AG08396 (cell line): ENCODE data around the gene GIGYF1.
A peak's percentile ranks its signal among the peaks of the same experiment; 100 is the strongest.
"Not testable (repeated sequence)": the region's sequence is repeated elsewhere in the genome, so short reads cannot be mapped to it uniquely, and the experiment has no call there.

ENCODE experiments used
- DNase-seq: peaks from one replicate; pipeline ENCODE4 v3.0.0; 2012; ENCODE audit warnings: low spot score, mixed read lengths

The GIGYF1 gene, protein sequence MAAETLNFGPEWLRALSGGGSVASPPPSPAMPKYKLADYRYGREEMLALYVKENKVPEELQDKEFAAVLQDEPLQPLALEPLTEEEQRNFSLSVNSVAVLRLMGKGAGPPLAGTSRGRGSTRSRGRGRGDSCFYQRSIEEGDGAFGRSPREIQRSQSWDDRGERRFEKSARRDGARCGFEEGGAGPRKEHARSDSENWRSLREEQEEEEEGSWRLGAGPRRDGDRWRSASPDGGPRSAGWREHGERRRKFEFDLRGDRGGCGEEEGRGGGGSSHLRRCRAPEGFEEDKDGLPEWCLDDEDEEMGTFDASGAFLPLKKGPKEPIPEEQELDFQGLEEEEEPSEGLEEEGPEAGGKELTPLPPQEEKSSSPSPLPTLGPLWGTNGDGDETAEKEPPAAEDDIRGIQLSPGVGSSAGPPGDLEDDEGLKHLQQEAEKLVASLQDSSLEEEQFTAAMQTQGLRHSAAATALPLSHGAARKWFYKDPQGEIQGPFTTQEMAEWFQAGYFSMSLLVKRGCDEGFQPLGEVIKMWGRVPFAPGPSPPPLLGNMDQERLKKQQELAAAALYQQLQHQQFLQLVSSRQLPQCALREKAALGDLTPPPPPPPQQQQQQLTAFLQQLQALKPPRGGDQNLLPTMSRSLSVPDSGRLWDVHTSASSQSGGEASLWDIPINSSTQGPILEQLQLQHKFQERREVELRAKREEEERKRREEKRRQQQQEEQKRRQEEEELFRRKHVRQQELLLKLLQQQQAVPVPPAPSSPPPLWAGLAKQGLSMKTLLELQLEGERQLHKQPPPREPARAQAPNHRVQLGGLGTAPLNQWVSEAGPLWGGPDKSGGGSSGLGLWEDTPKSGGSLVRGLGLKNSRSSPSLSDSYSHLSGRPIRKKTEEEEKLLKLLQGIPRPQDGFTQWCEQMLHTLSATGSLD (N-terminal part only)

DNA sequence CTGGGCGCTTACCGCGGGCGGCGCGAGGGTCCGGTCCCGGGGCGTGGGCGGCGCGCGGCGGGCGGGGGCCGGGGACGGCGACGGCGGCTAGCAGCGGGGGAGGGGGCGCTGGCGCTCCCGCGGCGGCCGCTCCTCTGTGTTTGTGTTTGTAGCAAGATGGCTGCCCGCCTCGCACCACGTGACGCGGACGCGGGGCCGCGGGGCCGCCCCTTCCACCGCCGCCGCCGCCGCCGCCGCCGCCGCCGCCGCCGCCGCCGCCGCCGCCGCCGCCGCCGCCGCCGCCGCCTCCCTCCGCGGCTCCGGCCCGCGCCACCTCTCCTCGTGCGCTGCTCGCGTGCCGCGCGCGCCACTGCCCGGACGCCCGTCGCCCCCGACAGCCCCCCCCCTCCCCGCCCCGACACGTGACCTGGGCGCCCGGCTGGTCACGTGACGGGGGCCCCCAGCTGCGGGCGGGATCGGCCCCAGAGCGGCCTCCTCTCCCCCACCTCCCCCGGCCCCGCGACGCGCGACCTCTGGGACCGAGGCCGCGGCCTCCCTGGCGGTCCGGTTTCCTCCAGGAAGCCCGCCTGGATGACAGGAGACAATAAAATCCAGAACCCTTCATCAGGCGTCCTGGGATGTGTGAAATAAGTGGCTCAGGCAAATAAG, at the start of gene GIGYF1:
Gene GIGYF1 (minus strand): TSS at position 153 of the 648 bp plus-strand sequence. CDS start 6,012 bp downstream, outside the sequence.
- peak; percentile 91 for DNase-seq

DNA sequence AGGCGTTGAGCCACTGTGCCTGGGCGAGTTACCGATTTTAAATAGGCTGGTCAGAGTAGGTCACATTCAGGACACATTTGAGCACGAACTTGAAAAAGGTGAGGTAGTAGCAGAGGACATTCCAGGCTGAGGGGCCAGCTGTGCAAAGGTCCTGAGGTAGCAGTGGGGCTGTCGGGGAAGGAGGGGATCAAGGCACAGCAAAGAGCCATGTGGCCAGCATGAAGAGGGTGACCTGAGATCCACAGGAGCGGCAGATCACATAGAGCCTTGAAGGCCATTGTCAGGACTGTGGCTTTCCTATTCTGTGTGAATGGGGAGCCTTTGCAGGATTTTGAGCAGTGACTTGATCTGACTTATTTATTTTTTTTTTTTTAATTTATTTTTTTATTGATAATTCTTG, 45.9 kb upstream of the GIGYF1 start:
- no peak for DNase-seq

DNA sequence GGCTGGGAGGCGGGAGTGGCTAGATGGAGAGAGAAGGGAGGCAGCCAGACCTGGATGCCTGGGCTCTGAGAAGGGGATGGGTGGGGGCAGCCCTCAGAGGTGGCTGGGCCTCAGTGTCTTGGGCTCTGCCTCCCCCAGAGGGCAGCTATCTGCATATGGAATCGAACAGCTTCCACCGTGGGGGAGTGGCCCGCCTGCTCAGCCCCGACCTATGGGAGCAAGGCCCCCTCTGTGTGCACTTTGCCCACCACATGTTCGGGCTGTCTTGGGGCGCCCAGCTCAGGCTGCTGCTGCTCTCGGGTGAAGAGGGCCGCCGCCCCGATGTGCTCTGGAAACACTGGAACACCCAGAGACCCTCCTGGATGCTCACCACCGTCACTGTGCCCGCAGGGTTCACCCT, 42.6 kb upstream of the GIGYF1 start:
- no peak for DNase-seq

DNA sequence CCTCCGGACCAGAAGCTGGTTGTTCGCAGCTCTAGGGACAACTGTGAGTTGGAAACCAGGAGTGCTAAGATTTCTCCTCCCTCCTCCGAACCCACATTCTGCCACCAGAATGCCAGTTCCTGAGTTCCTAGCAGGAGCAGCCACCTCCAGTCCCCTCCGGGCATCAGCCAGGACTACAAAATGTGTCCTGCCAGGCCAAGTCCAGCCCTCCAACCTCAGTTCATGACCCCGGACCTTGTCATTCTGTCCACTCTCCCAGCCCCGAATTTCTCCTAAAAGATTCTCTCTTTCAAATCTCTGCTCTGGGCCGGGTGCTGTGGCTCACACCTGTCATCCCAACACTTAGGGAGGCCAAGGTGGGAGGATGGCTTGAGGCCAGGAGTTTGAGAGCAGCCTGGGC, 41.7 kb upstream of the GIGYF1 start:
- DNase-seq: no peak

DNA sequence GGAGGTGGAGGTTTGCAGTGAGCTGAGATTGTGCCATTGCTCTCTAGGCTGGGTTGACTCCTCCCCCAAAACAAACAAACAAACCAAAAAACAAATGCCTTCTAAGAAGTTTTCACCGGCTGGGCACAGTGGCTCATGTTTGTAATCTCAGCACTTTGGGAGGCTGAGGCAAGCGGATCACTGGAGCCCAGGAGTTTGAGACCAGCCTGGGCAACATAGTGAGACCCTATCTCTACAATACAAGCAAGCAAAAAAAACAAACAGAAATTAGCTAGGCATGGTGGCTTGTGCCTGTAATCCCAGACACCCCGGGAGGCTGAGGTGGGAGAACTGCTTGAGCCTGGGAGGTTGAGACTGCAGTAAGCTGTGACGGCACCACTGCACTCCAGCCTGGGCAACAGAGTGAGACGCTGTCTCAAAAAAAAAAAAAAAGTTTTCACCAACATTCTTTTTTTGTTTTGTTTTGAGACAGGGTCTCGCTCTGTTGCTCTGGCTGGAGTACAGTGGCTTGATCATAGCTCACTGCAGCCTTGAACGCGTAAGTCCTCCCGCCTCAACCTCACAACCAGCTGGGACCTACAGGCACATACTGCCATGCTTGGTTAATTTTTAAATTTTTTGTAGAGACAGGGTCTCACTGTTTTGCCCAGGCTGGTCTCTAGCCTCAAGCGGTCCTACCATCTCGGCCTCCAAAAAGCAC, 38.0 kb upstream of the GIGYF1 start:
- DNase-seq: no peak

DNA sequence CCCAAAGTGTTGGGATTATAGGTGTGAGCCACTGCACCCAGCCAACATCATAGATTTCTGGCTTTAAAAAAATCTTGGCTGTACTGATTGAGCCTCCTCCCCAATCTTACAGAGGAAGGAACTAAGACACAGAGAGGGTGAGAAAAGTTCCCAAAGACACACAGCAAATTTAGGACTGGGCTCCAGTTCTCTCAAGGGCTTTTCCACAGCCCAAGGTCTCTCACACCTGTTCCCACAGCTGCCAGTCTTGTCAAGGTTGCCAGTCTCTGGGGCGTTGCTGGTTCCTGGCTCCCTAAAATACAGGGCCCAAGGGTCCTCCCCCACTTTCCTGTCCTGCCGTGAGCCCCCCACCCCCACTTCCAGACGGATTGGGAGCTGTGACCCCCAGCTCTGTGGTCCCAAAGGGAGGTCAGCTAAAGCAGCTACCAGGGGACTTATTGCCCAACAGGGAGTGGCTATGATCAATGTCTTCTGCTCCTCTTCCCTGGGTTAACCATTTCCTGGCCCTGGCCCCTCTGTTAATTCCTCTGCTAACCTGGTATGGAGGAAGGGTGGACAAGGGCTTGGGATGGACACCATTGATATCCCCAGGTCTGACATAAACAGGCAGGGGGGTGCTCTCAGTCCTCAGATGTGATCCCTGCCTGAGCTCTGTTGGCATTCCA, 36.2 kb upstream of the GIGYF1 start:
- no peak for DNase-seq

DNA sequence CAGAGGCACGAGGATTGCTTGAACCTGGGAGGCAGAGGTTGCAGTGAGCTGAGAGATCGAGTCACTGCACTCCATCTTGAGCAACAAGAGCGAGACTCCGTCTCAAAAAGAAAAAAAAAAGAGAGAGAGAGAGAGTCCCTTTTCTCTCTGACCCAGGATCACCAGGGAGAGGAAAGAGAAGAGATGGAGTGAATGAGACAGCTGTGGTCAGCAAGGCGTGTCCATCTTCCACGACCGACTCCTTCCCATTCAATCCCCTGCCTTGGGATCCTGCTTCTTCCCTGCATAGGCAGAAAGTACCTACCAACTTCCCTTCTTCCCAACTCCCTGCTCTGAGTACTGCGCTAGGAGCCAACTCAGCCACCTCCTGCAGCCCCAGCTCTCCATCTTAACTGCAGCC, 34.1 kb upstream of the GIGYF1 start:
- DNase-seq: no peak

DNA sequence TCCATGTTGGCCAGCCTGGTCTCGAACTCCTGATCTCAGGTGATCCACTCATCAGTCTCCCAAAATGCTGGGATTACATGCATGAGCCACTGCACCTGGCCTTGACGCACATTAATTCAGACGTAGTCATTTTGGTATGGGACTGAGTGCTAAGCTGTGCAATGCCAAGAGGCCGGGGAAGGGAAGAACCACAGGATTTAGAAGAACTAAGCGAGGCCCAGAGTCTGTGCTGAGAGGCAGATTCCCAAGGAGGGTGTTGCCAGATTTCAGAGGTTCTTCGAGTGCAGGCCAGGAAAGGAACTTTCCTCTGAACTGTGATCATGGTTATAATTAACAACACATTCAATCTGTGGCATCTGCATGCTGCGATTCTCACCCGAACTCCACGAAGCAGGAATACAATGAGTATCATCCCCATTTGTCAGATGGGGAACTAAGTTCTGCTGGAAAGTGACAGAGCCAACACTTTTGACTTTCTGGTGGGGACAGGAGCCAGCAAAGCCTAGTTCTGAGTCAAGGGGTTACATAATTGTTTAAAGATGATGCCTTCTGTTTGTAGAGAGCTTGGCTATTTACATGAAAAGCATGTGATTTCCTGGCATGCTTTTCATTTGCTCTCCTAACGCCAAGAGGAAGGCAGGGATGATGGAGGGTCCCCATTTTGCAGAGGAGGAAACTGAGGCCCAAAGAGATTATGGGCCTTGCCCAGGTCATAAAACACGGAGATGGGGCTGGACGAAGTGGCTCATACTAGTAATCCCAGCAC, 33.1 kb upstream of the GIGYF1 start:
- DNase-seq: peak; percentile 82

DNA sequence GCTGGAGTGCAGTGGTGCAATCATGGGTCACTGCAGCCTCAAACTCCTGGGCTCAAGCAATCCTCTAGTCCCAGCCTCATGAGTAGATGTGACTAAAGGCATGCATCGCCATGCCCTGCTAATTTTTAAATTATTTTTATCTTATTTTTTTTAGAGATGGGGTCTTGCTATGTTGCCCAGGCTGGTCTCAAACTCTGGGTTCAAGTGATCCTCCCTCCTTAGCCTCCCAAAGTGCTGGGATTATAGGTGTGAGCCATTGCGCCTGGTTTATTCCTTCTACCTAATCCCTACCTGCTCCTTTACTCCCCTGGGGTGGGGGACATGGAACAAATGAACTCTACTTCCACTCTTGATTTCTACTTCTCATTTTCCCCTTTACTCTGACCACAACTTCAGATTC, 30.3 kb upstream of the GIGYF1 start:
- DNase-seq: not testable (repeated sequence)

DNA sequence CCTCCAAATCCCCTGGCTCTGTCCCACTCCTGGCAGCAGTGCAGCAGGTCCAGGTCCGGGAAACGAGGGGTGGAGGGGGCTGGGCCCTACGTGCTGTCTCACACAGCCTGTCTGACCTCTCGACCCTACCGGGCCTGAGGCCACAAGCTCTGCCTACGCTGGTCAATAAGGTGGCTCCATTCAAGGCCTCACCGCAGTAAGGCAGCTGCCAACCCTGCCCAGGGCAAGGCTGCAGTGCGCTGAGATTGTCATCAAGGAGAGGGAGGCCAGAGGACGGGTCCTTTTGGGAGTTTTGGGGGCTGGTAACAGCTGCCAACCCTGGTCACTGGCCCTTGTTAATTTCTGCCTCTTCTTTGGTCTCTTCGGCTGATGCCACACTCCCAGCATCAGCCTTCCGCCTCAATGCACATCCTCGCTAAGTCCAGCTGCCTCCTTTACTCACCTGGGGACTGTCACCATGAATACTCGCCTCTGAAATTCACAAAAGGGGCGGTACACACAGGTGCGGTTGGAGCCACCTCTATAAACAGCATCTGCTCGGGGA, 29.8 kb upstream of the GIGYF1 start:
- no peak for DNase-seq

DNA sequence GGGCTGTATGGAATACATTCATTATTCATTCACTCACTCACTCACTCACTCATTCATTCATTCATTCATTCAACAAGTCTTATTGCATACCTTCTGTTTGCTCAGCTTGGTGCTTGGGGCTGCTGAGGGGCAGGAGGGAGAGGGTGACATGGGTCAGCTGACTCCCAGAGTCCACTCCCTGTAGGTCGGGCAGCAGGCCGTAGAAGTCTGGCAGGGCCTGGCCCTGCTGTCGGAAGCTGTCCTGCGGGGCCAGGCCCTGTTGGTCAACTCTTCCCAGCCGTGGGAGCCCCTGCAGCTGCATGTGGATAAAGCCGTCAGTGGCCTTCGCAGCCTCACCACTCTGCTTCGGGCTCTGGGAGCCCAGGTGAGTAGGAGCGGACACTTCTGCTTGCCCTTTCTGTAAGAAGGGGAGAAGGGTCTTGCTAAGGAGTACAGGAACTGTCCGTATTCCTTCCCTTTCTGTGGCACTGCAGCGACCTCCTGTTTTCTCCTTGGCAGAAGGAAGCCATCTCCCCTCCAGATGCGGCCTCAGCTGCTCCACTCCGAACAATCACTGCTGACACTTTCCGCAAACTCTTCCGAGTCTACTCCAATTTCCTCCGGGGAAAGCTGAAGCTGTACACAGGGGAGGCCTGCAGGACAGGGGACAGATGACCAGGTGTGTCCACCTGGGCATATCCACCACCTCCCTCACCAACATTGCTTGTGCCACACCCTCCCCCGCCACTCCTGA, 28.6 kb upstream of the GIGYF1 start:
- no peak for DNase-seq

DNA sequence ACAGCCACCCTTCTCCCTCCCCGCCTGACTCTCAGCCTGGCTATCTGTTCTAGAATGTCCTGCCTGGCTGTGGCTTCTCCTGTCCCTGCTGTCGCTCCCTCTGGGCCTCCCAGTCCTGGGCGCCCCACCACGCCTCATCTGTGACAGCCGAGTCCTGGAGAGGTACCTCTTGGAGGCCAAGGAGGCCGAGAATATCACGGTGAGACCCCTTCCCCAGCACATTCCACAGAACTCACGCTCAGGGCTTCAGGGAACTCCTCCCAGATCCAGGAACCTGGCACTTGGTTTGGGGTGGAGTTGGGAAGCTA, 27.4 kb upstream of the GIGYF1 start:
- DNase-seq: no peak

DNA sequence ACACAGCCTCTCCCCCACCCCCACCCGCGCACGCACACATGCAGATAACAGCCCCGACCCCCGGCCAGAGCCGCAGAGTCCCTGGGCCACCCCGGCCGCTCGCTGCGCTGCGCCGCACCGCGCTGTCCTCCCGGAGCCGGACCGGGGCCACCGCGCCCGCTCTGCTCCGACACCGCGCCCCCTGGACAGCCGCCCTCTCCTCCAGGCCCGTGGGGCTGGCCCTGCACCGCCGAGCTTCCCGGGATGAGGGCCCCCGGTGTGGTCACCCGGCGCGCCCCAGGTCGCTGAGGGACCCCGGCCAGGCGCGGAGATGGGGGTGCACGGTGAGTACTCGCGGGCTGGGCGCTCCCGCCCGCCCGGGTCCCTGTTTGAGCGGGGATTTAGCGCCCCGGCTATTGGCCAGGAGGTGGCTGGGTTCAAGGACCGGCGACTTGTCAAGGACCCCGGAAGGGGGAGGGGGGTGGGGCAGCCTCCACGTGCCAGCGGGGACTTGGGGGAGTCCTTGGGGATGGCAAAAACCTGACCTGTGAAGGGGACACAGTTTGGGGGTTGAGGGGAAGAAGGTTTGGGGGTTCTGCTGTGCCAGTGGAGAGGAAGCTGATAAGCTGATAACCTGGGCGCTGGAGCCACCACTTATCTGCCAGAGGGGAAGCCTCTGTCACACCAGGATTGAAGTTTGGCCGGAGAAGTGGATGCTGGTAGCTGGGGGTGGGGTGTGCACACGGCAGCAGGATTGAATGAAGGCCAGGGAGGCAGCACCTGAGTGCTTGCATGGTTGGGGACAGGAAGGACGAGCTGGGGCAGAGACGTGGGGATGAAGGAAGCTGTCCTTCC, 26.8 kb upstream of the GIGYF1 start:
- DNase-seq: no peak

DNA sequence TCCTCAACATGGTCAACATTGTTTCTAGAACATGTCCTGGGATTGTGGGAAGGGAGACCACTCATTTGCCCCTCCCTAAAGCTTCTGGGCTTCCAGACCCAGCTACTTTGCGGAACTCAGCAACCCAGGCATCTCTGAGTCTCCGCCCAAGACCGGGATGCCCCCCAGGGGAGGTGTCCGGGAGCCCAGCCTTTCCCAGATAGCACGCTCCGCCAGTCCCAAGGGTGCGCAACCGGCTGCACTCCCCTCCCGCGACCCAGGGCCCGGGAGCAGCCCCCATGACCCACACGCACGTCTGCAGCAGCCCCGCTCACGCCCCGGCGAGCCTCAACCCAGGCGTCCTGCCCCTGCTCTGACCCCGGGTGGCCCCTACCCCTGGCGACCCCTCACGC, 26.2 kb upstream of the GIGYF1 start, which contains the start of gene EPO:
Gene EPO (plus strand): TSS at position 190 of the 392 bp plus-strand sequence. CDS start 513 bp downstream, outside the sequence.
- DNase-seq: no peak

DNA sequence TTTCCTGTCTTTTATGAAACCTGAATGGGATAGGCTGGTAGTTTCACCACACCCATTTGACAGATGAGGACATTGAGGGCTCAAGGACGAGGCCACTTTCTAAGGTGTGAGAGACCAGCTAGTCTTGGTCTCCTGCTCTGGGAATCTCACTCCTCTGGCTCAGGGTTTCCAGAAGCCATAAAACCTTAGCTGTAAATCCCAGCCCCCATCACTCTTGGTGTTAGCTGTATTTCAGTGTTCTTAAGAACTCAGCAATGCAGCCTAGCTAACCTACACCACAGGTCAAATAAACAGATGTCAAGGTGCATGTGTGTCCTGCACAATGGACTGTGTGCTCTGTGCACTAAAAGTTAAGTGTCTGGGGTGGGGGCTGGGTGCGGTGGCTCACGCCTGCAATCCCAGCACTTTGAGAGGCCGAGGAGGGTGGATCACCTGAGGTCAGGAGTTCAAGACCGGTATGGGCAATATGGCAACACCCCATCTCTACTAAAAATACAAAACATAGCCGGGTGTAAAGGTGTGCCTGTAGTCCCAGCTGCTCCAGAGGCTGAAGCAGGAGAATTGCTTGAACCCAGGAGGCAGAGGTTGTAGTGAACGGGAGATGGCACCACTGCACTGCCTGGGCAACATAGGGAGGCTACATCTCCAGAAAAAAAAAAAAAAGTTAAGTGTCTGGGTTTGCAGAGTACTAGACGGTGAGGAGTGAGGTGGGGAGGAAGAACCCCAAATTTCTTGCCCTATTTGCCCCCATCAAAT, 25.7 kb upstream of the GIGYF1 start:
- peak; percentile 33 for DNase-seq

DNA sequence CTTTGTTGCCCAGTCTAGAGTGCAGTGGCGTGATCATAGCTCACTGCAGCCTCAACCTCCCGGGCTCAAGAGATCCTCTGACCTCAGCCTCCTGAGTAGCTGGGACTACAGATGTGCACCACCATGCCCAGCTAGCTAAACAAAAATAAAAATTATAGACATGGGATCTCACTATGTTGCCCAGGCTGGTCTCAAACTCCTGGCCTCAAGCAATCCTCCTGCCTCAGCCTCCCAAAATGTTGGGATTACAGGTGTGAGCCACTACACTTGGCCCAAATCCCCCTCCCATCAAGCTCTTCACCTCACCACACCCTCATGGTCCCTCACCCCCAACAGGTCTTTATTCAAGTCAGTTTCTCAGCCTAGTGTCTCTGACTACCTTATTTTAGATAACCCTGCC, 23.0 kb upstream of the GIGYF1 start:
- not testable (repeated sequence) for DNase-seq

DNA sequence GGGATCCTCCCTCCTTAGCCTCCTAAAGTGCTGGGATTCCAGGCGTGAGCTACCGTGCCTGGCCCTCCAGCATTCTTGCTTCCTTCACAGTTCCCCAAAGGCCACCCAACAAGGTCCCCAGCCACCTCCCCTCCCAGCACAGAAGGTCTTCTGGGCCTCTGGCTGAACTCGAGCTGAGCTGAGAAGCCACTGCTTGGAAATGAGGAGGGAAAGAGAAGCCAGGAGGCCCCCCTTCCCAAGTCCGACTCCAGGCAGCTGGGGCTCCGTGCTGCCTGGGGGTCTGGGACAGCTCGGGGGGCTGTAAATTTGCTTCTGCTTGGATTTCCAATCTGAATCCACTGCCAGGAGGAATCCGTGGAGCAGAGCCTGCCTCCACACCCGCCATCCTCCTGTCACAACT, 20.7 kb upstream of the GIGYF1 start:
- DNase-seq: no peak

DNA sequence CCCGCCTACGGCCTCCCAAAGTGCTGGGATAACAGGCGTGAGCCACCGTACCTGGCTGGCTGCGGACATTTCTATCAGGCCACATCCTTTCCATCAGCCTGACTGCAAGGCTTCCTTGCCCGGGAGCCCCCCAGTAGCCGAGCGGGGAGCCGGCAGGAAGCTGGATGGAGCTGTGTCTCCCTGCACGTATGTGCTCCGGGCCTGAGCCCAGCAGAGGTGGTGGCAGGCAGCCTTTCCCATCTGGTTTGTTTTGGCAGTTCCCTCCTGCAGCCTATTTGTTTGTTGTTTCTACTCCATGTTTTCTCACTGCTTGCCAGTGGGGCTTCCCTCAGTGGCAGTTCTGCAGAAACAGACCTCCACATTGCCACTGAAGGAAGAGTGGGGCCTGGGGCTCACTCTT, 17.3 kb upstream of the GIGYF1 start:
- no peak for DNase-seq
